Kidney epithelial cell (primary cell): Measurements from ENCODE around the gene DENND1A. TPM values are rescaled to one million over a fixed set of nuclear protein-coding genes. Genes with fewer than 3 reads are reported as not detected.

Experiments
- DNase-seq: peaks from one replicate; pipeline ENCODE4 v3.0.0-alpha.2; 2010; ENCODE audit warnings: low read depth
- H3K27me3 ChIP-seq: 2 replicates; pipeline ENCODE4 v1.6.0; 2011; ENCODE audit warnings: low read length; ENCODE audit not compliant: control insufficient read depth, insufficient read depth
- H3K36me3 ChIP-seq: 2 replicates; pipeline ENCODE4 v1.5.1; 2011; ENCODE audit warnings: low read length; ENCODE audit not compliant: control insufficient read depth, insufficient read depth
- H3K4me3 ChIP-seq: 2 replicates; pipeline ENCODE4 v1.5.1; 2011; ENCODE audit warnings: low read depth, mild to moderate bottlenecking, control low read depth, low read length
- CTCF ChIP-seq: IDR thresholded peaks from 2 replicates; pipeline ENCODE4 v1.5.1; 2011; ENCODE audit warnings: mild to moderate bottlenecking, moderate library complexity, low read length, control low read depth, inconsistent platforms; ENCODE audit not compliant: insufficient read depth, poor library complexity, severe bottlenecking
- total RNA-seq: library from RNA; depleted of rRNA; stranded (reverse); fragments of >200 nt; gene quantifications from 2 replicates; pipeline ENCODE4 v1.2.3, GENCODE V29; 2015

DENND1A gene
- total RNA-seq, 1 donor from 2014 or later, result 14.5 TPM

- Histone ChIP-seq H3K4me3 (no peak overlapping the region), H3K27me3 (no peaks in the 10 kb centered on the region), H3K36me3 (no peaks in the 10 kb centered on the region)
- no peak for TF ChIP-seq CTCF
- no peak for DNase-seq
Observed at GRCh38 chr9:123406691-123407216, 523.2 kb downstream of the DENND1A start.

DNA sequence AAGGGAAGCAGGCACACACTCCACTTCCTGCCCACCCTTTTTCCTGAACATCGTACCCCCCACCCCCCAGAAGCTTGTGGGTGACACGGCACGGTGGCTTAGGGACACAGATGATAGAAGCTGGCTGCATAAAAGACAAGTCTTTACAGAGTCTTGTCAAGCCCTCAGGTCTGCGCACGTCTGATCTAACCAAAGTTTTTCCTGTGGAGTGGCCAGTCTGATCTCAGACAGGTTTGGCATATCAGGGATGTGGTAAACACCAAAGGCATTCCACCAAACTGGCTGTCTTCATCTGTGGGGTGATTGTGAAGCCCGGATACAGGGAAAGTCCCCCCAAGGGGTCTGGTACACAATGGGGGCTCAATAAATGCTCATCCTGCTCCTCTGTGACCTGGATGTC lies 523.9 kb downstream of the DENND1A start:
- Histone ChIP-seq H3K27me3 (no peaks in the 10 kb centered on the region), H3K4me3 (no peak overlapping the region), H3K36me3 (no peaks in the 10 kb centered on the region)
- DNase-seq, result no peak
- TF ChIP-seq CTCF, result no peak

- DNase-seq, result no peak
- H3K4me3 ChIP-seq, result no peak overlapping the region
- no peak for TF ChIP-seq CTCF
- H3K36me3 ChIP-seq, result no peaks in the 10 kb centered on the region
- H3K27me3 ChIP-seq, result no peaks in the 10 kb centered on the region
Observed at GRCh38 chr9:123402981-123403509, 526.9 kb downstream of the DENND1A start.

DNA sequence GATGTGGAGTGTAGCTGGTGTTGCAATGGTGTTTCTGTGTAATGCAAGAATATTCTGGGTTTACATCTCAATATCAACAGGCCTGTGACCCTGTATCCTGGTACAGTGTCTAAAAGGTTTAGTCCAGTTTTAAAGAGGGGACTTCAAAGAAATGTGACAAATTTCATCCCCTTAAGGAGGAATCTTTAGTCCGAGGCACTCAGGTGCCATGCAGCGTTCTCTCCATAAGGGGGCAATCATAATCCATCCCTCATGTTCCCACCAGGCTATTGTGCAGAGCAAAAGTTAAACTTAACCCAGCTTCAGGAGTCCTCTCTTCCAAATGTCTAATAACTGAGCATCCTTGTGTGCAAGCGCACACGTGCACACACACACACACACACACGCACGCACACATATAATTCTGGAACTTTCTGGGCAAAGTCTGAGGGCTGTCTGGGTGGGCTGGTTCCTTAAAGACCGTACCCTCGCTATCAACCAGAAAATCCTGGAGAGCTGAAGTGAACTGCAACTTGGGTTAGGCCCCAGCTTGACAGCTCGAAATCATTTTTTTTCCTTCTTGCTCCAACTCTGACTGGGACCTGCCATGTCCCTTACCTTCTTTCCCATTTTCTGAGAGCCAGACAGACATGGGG lies 527.9 kb downstream of the DENND1A start:
- TF ChIP-seq CTCF, result peak; percentile 89
- Histone ChIP-seq H3K4me3 (no peak overlapping the region), H3K27me3 (no peaks in the 10 kb centered on the region), H3K36me3 (no peaks in the 10 kb centered on the region)
- DNase-seq, result peak; percentile 14

- DNase-seq, result no peak
- TF ChIP-seq CTCF, result no peak
- no peaks in the 10 kb centered on the region for H3K27me3 ChIP-seq
Observed at GRCh38 chr9:123400926-123401503, 528.9 kb downstream of the DENND1A start.

More at GRCh38 chr9:123400926-123401503, 528.9 kb downstream of the DENND1A start:
- Histone ChIP-seq H3K4me3 (no peak overlapping the region), H3K36me3 (no peaks in the 10 kb centered on the region)
